GM12878 (cell line): ENCODE measurements around the gene ANXA4. TPM values are rescaled to one million over a fixed set of nuclear protein-coding genes. Genes with fewer than 3 reads are reported as not detected.
A peak's percentile ranks its signal among the peaks of the same experiment; 100 is the strongest.

ENCODE experiments used
- ATAC-seq: fragments of 200-7000 bp; cut with Tn5 transposase; 3 replicates; pipeline ENCODE4 v1.9.1; 2020; ENCODE audit warnings: mild to moderate bottlenecking, moderate library complexity
- BruUV-seq: library from RNA; stranded (reverse); fragments of 400-500 nt; replicated peaks from 2 replicates; lab custom pipeline; 2021; lab: Mats Ljungman, UMichigan
- CTCF ChIA-PET: fragments of 300-600 bp; sonication (Branson Sonifier 250); formaldehyde crosslinking; extraction: SDS; loops from one replicate; lab custom pipeline; 2021; ENCODE audit warnings: inconsistent platforms; lab: Yijun Ruan, JAX
- POLR2A ChIA-PET: fragments of 350-600 bp; formaldehyde crosslinking; extraction: SDS; loops from one replicate; lab custom pipeline; 2021; ENCODE audit warnings: inconsistent platforms; lab: Charles Lee
- RAD21 ChIA-PET: fragments of 300-600 bp; sonication (Branson Sonifier 250); formaldehyde crosslinking; loops from one replicate; lab custom pipeline; 2023; ENCODE audit warnings: antibody characterized with exemption; ENCODE audit not compliant: unreplicated experiment; lab: Charles Lee
- SMC1A ChIA-PET: fragments of 300-600 bp; sonication (Branson Sonifier 250); formaldehyde crosslinking; loops from one replicate; lab custom pipeline; 2023; ENCODE audit not compliant: unreplicated experiment, uncharacterized antibody; lab: Charles Lee
- DNase-seq: peaks from one replicate; pipeline ENCODE4 v3.0.0-alpha.2; 2011; ENCODE audit warnings: low read depth, low spot score
- FAIRE-seq: peaks from 3 replicates; lab custom pipeline; 2011; peaks lifted over from hg19 to GRCh38; lab: Jason Lieb, UNC
- H2AFZ ChIP-seq: 2 replicates; pipeline ENCODE4 v1.6.0; 2011; ENCODE audit warnings: low read depth, low read length, control low read depth; ENCODE audit not compliant: control insufficient read depth
- H3K27ac ChIP-seq: 2 replicates; pipeline ENCODE4 v1.5.1; 2011; ENCODE audit warnings: control low read depth; ENCODE audit not compliant: control insufficient read depth, insufficient read depth
- H3K27me3 ChIP-seq, 2 experiments: replicated peaks in 1 of 2; 2 replicates each; pipeline versions ENCODE4 v1.6.0 to v1.6.1; 2011; ENCODE audit warnings: low read length in 1 of 2; ENCODE audit not compliant: control insufficient read depth in 2 of 2, insufficient read depth in 2 of 2
- H3K36me3 ChIP-seq, 2 experiments: 2 replicates each; pipeline ENCODE4 v1.5.1; 2011; ENCODE audit warnings: low read length in 1 of 2; ENCODE audit not compliant: control insufficient read depth in 2 of 2, insufficient read depth in 2 of 2
- H3K4me1 ChIP-seq: 2 replicates; pipeline ENCODE4 v1.6.1; 2011; ENCODE audit warnings: mild to moderate bottlenecking, low read length, moderate library complexity, mixed read lengths; ENCODE audit not compliant: control insufficient read depth, insufficient read depth
- H3K4me2 ChIP-seq: 2 replicates; pipeline ENCODE4 v1.6.0; 2011; ENCODE audit warnings: control low read depth; ENCODE audit not compliant: control insufficient read depth, insufficient read depth
- H3K4me3 ChIP-seq: fragments of 200-600 bp; sonication (generic); 2 replicates; pipeline ENCODE4 v1.5.1; 2016
- H3K79me2 ChIP-seq: 2 replicates; pipeline ENCODE4 v1.6.0; 2011; ENCODE audit warnings: low read length; ENCODE audit not compliant: control insufficient read depth, insufficient read depth
- H3K9ac ChIP-seq: 2 replicates; pipeline ENCODE4 v1.8.0; 2011; ENCODE audit warnings: low read length, control low read depth, mixed read lengths; ENCODE audit not compliant: control insufficient read depth, insufficient read depth
- H3K9me3 ChIP-seq: replicated peaks from 3 replicates; pipeline ENCODE4 v1.5.1; 2011; ENCODE audit warnings: mild to moderate bottlenecking, low read length; ENCODE audit not compliant: control insufficient read depth, insufficient read depth
- H4K20me1 ChIP-seq: 2 replicates; pipeline ENCODE4 v1.6.0; 2011; ENCODE audit not compliant: control insufficient read depth, insufficient read depth
- GATAD2B ChIP-seq: fragments of 450-650 bp; conservative IDR thresholded peaks from 2 replicates; pipeline ENCODE4 v1.6.1; 2017; ENCODE audit warnings: low read depth, mild to moderate bottlenecking, moderate library complexity
- JUNB ChIP-seq: IDR thresholded peaks from 2 replicates; pipeline ENCODE4 v1.6.1; 2016; ENCODE audit warnings: antibody characterized with exemption, mild to moderate bottlenecking
- MYB ChIP-seq: fragments of 150-350 bp; IDR thresholded peaks from 2 replicates; pipeline ENCODE4 v1.6.1; 2014; ENCODE audit warnings: mild to moderate bottlenecking, low read depth, low read length, borderline replicate concordance
- NKRF ChIP-seq: fragments of 450-650 bp; conservative IDR thresholded peaks from 2 replicates; pipeline ENCODE4 v1.6.1; 2017; ENCODE audit warnings: mild to moderate bottlenecking, moderate library complexity
- NR2F1 ChIP-seq: fragments of 450-650 bp; conservative IDR thresholded peaks from 2 replicates; pipeline ENCODE4 v1.6.1; 2017; ENCODE audit warnings: mild to moderate bottlenecking
- REST ChIP-seq: IDR thresholded peaks from 2 replicates; pipeline ENCODE4 v1.6.1; 2012; ENCODE audit warnings: mild to moderate bottlenecking, low read depth, low read length
- YY1 ChIP-seq: IDR thresholded peaks from 2 replicates; pipeline ENCODE4 v1.6.1; 2011; ENCODE audit warnings: low read depth, mild to moderate bottlenecking, low read length
- WGBS: methylation state at CpG from one replicate; pipeline ENCODE4 v1.1.6; 2016; ENCODE audit warnings: low lambda C conversion rate; ENCODE audit not compliant: insufficient replicate concordance, insufficient coverage; ENCODE audit errors: missing lambda C conversion rate; 5-methylcytosine and 5-hydroxymethylcytosine counted together
- in situ Hi-C: fragments of 300-500 bp; cut with MboI; formaldehyde crosslinking; loops from 9 replicates; pipeline ENCODE4 v1.14.3; 2018; ENCODE audit warnings: mixed read lengths
- intact Hi-C: fragments of 100-400 bp; cut with micrococcal nuclease; formaldehyde crosslinking; loops from one replicate; pipeline ENCODE4 v1.14.2; 2022; ENCODE audit not compliant: unreplicated experiment
- polyA plus RNA-seq, 11 experiments: library from polyadenylated mRNA; depleted of rRNA in 4 of 11; unstranded in 6 of 11; stranded (reverse) in 5 of 11; fragments of >200 nt; fragmentation: Nextera tagmentation in 4 of 11; fragmentation: Illumina TruSeq in 1 of 11; extraction: Ambion mirVana in 4 of 11; extraction: Trizol in 1 of 11; gene quantifications; 1 replicate in 1 of 11; 2 replicates in 10 of 11; pipeline versions ENCODE4 v1.2.1 to v1.2.3, GENCODE V29; 2011 to 2016; ENCODE audit warnings: inconsistent platforms in 2 of 11, missing spikeins in 2 of 11, low read depth in 1 of 11
- total RNA-seq, 4 experiments: library from RNA; depleted of rRNA in 3 of 4; stranded (reverse); fragments of >200 nt in 3 of 4; fragmentation: Illumina TruSeq in 1 of 4; extraction: Trizol in 1 of 4; gene quantifications; 2 replicates each; pipeline versions ENCODE4 v1.2.1 to v1.2.3, GENCODE V29; 2013 to 2021
- TF ChIP-seq, protein P1 (sequence below): fragments of 450-650 bp; formaldehyde crosslinking; IDR thresholded peaks from 2 replicates; pipeline ENCODE4 v1.4.0; 2020; ENCODE audit warnings: mild to moderate bottlenecking, moderate library complexity

Gene ANXA4
- total and polyA plus RNA-seq, 10 of the 15 experiments (the other 5 are each of a cell fraction or from before 2014, with no cell fraction given), result 16.3 to 97.2 (median 71.0) TPM

DNA sequence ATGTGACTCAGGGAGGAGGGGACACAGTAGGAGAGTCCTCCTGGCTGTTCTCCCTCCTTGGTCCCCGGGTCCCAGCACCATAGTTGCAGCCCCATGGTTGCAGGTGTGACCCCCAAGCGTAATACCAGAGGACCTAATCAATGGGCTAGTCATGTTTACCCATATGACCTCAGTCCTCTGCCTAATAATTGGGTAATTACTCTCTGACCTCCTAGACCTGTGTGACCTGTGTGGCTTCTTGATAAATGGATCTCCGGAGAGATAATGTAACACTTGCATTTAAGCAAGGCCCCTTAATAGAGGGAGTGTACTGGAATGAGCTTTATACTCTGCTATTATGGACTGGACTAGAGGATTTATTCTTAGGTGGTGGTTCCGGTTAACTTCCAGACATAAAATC is 55.3 kb downstream of the ANXA4 start:
- in situ Hi-C loops, result no loop called here
- peak overlapping the region; percentile 77 for H3K27ac ChIP-seq
- H3K36me3 ChIP-seq, result no peaks in the 10 kb centered on the region
- TF ChIP-seq JUNB (no peak), NKRF (no peak), YY1 (no peak), REST (no peak), MYB (no peak), GATAD2B (no peak), NR2F1 (0 out of 2 replicates have a peak, but pooled peaks have one; percentile 17)
- TF ChIP-seq, protein P1, sequence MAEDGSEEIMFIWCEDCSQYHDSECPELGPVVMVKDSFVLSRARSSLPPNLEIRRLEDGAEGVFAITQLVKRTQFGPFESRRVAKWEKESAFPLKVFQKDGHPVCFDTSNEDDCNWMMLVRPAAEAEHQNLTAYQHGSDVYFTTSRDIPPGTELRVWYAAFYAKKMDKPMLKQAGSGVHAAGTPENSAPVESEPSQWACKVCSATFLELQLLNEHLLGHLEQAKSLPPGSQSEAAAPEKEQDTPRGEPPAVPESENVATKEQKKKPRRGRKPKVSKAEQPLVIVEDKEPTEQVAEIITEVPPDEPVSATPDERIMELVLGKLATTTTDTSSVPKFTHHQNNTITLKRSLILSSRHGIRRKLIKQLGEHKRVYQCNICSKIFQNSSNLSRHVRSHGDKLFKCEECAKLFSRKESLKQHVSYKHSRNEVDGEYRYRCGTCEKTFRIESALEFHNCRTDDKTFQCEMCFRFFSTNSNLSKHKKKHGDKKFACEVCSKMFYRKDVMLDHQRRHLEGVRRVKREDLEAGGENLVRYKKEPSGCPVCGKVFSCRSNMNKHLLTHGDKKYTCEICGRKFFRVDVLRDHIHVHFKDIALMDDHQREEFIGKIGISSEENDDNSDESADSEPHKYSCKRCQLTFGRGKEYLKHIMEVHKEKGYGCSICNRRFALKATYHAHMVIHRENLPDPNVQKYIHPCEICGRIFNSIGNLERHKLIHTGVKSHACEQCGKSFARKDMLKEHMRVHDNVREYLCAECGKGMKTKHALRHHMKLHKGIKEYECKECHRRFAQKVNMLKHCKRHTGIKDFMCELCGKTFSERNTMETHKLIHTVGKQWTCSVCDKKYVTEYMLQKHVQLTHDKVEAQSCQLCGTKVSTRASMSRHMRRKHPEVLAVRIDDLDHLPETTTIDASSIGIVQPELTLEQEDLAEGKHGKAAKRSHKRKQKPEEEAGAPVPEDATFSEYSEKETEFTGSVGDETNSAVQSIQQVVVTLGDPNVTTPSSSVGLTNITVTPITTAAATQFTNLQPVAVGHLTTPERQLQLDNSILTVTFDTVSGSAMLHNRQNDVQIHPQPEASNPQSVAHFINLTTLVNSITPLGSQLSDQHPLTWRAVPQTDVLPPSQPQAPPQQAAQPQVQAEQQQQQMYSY (CRISPR knock-in tag), result no peak
- H4K20me1 ChIP-seq, result no peaks in the 10 kb centered on the region
- H3K4me2 ChIP-seq, result peak overlapping the region; percentile 78
- H3K4me1 ChIP-seq, result peaks cover 54% of the 10 kb centered on the region
- intact Hi-C loops, result loop anchor here (5.0 kb wide), 1 partner anchor 55 kb away; the partner anchor contains the start of gene ANXA4
- ChIA-PET RAD21 (interaction anchor here (0.6 to 1.9 kb wide), 5 partner anchors 15 to 72 kb away, joined by 3 to 11 read pairs (median 4); no protein-coding TSS in a partner anchor), SMC1A (interaction anchor here (1.1 to 4.6 kb wide), 8 partner anchors 15 to 72 kb away, joined by 3 to 26 read pairs (median 4); no protein-coding TSS in a partner anchor), POLR2A (interaction anchor here (1.1 to 1.7 kb wide), 3 partner anchors 19 to 35 kb away, joined by 3 to 4 read pairs (median 4); no protein-coding TSS in a partner anchor), CTCF (interaction anchor here (0.6 to 4.4 kb wide), 4 partner anchors 19 to 72 kb away, joined by 3 to 33 read pairs (median 4); no protein-coding TSS in a partner anchor)
- H3K27me3 ChIP-seq, result no peaks in the 10 kb centered on the region
- BruUV-seq, result no TSS peak
- DNase-seq, result no peak
- no peak overlapping the region for H2AFZ ChIP-seq
- H3K79me2 ChIP-seq, result peaks cover 18% of the 10 kb centered on the region
- H3K4me3 ChIP-seq, result peak overlapping the region; percentile 69
- no peaks in the 10 kb centered on the region for H3K9me3 ChIP-seq
- no peak for FAIRE-seq
- WGBS, result 95% methylated on average over 4 of the region's 4 CpGs
- H3K9ac ChIP-seq, result no peak overlapping the region; the same call in 1 of the 2 replicates
- ATAC-seq, result no peak
